CD4-positive, alpha-beta T cell treated with Interleukin-12 subunit alpha and Interleukin-12 subunit beta, for 1 hour (primary cell): ENCODE measurements around the gene ROS1.

ENCODE experiments used
- DNase-seq: peaks from one replicate; pipeline ENCODE4 v3.0.0-alpha.2; 2020

The ROS1 gene

DNA sequence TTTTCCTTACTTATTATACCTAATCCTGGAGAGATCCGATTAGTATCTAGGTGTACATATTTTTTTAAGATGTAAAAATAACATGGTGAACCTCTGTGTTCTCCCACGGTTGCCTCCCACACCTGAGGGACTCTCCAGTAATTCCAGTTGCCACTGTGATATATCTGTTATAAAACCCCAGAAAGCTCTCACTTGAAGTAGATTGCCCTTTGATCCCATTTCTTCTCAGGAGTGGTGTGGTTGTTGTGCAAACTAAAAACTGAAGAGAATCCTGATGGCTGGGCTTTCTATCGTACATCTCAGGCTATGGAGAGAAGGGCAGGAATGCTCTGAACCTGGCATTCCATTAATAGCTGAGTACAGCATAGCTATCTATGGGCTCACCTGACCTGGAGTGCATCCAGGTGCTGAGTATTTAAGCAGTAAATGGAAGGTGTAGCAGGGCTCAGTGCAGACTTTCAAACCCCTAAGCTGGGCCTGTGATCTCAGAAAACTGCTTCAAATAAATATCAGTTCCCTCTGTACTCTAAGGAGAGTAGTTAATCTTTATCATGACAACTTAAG lies 119.4 kb downstream of the ROS1 start:
- DNase-seq = no peak

GRCh38 chr6:117304446-117304845 lies 121.3 kb downstream of the ROS1 start:
- DNase-seq = no peak

DNA sequence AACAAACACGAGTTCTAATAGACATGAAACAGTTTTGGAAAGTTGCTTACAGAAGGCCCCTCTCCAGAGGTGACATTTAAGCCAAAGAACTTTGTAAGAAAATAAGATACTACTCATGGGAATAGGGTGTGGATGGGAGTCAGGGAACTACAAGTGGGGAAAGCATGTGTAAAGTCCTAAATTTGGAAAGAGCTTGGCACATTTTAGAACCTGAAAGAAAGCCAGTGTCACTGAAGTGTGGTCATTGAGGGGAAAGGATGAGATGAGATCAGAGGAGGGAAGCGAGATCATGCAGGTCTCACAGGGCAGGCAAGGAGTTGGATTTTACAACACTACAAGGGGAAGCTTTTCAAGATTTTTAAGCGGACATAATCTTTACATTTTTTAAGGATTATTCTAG lies 122.4 kb downstream of the ROS1 start:
- no peak for DNase-seq

DNA sequence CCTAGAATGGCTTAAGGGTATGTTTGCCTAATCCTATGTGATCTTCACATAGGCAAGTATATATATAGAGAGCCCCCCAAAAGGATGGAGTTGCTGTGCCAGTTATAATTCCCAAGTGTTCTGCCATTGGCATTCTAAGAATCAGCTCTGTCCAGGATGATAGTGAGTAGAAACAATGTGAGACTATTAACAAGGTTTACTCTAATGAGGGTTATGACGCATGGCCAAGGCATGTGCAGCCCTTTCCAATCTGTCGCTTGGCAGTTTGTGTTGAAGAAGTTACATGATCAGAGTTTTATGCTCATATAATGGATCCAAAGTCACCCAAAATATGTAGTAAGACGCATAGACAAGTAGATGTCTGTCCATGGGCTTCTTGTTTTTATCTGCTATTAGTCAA lies 126.8 kb downstream of the ROS1 start:
- DNase-seq = no peak

DNA sequence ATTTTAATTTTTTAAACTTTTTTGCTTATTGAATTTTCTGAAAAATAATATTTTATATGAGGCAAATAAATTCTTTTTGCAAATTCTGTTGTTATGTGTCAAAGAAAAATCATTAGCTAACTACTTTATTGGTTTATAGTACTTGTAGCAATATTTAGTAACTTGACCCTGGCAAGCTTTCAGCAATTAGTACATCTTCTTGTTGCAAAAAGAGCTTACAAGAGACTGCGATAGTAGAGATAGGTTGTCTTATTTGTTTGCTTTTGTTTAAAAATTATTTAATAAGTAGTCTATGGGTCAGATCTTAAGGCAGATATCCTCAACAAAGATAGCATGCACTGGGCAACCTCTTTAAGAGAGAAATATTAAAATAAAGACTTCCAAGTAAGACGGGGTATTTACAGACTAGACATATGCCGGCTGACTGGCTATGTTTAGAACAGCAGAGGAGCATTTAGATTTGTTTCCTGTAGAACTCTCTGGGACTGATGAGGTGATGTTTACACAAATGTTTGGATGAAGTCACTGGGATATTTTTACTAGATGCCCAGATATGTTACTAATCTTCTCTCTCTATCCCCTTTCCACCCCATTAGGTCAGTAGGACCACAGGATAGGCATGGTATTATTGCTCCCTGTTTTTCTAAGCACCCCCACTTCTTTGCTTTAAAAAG lies 135.4 kb downstream of the ROS1 start:
- no peak for DNase-seq

DNA sequence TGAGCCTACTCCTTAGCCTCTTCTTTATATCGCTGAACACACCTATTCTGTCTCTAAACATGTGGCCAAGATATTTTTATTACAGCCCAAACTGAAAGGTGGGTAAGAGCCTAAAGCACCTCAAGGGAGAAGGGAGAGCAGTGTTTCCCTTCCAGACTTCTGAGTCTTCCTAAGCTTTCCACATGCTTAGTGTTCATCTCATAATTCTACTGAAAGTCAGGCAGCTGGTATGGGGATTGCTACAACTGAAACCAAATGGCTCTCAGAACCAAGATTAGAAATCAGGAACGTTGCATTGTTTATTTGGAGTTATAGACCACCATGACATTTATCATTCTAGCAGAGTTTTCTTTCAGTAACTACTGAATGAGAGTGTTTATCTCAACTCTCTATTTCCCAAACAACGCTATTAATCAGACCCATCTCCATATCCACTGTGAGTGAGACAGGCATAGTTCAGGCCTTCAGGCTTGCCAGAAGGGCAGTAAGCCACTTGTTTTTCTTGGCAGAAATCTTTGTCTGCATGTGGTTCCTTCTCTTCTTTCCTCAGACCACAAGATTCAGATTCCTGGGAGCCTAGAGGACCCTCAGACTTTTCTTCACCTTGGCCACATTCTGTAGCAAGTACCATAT lies 137.5 kb downstream of the ROS1 start:
- no peak for DNase-seq

DNA sequence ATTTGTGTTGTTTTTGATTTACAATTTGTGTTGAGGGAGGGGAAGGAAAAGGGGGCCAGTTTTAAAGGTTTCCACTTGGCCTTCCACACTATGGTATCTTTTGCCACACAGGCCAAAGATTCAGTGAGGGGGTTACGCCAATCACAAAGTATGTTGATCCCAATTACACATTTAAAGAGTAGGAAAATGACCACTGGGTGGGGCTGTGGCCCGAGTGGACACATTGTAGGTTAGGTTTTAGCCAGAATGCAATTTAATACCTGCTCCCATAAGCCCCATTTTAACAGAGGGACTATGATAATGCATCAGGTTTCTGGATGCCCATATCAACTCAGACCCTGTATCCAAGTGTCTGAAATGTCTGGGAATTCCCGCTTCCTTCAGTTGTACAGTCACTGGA lies 144.8 kb downstream of the ROS1 start:
- no peak for DNase-seq

DNA sequence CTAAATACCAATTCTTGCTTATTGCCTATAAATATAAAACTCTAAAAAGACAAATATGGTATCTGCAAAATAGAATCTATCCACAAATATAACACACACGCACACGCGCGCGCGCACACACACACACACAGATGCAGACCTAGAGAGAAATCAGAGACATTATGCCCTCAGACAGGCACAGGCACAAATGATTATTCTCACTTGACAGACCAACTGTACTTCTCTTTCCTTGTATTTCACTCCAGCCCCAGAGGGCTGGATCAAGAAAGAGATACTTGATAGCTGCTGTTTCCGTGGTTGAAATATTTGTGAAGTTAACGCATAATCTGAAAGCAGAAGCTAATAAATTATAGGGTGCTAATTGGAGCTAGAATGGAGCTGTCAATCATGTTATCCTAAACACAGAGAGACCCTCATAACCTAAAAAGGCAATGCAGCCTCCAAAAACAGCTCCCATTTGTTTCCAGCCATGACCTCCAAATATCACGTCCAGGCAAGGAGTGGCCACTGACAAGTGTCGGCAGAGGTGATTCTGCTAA lies 148.9 kb downstream of the ROS1 start:
- no peak for DNase-seq

- DNase-seq = no peak
These were observed 150.0 kb downstream of the ROS1 start for GRCh38 chr6:117275711-117276110.

DNA sequence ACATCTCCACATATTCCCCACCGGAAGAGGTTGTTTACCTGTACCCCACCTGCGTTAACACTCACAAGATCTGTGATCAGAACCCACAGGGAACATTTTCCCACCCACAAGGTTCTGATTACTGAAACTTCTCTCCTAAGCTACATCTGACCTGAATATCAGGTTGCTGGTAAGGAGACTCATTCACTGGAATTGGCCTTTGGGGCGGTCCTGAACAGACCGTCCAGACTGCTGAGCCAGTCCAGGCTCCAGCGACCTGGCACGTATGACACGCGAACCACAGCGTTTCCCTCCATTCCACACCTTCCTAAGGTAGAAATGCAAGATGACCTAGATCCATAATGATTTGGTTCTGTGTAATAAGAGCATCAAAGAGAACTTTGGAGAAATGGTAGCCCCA lies 150.5 kb downstream of the ROS1 start:
- no peak for DNase-seq

- no peak for DNase-seq
These were observed 152.9 kb downstream of the ROS1 start for GRCh38 chr6:117272891-117273290.

DNA sequence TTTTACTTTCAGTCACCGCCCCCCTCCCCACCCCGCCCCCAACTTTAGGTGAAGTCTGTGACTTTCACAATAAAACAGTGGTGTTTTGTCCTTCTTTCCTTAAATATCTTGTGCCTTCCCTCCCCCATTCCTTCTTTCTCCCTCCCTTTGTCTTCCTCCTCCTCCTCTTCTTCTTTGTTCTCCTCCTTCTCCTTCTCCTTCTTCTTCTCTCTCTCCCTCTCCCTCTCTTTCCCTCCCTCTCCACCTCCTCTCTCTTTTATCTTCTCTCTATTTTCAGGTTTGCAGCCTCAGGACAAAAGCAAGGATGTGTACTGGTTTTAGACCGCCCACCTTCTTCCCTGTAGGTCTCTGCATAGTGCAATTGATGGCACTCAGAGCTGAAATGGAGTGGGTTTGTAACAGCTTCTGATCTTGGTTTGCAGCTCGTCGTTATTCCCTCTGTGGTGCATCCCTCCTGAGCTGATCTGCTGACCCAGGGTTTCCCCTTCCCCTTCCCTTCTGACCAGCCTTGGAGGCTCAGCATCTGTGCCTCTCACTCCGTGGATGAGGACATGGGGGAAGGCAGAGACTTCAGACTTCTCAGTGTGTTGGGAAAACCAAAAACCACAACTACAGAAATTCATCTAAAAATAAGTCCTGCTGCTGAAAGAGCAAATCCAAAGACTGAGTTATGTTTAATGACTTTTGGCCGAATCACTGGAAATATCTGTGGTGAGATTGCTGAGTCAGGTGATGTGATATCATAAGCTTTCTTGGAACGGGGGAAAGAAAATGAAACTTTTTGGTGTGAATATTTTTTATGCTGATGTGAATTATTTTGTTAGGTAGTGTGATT lies 153.5 kb downstream of the ROS1 start:
- DNase-seq = no peak

- no peak for DNase-seq
These were observed 154.8 kb downstream of the ROS1 start for GRCh38 chr6:117270843-117271507.

DNA sequence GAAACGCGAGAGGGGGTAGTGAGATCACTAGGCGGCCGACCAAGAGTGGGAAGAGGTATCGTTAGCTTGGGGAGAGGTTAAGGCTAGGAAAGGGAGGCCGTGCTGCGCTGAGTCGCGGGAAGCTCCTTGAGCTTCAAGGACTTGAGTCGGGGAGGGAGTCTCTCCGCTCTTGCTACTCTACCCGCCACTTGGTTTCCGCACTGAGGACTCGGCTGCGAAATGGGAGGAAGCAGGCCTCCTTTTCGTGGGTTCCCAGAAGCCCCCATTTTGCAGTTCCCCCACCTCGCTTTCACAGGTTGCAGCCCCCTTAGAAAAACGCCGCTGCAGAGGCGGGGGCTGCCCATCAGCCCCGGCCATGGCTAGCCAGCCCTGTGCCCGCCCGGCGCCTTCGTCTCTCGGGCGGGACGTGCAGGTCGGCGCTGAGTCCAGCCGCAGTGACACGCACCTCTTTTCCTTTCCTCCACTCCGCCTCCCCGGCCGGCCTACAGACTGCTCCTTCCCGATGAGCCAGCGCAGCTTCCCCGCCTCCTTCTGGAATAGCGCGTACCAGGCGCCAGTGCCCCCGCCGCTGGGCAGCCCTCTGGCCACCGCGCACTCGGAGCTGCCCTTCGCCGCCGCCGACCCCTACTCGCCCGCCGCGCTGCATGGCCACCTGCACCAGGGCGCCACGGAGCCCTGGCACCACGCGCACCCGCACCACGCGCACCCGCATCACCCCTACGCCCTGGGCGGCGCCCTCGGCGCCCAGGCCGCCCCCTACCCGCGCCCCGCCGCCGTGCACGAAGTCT lies 155.5 kb downstream of the ROS1 start:
- DNase-seq = no peak

- no peak for DNase-seq
These were observed 156.1 kb downstream of the ROS1 start for GRCh38 chr6:117269638-117270054.

- no peak for DNase-seq
These were observed 156.8 kb downstream of the ROS1 start for GRCh38 chr6:117268924-117269323.

GRCh38 chr6:117267766-117268534 lies 157.8 kb downstream of the ROS1 start:
- no peak for DNase-seq

DNA sequence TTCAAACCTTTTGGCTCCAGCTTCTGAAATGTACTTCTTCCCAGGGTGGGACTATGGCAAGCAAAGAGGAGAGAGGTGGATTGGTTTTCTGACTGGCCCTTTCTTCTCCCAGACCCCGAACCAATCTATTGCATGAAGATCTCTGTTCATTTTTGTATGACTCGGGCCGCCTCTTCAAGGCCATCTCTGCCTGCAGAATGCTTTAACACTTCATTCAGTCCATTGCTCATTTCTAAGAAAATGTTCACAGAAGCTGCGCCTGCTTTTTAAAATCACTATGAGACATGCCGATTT lies 158.7 kb downstream of the ROS1 start:
- DNase-seq = no peak

GRCh38 chr6:117266257-117267053 lies 159.3 kb downstream of the ROS1 start:
- DNase-seq = no peak

- no peak for DNase-seq
These were observed 160.1 kb downstream of the ROS1 start, which contains the start of gene VGLL2 for GRCh38 chr6:117265410-117266256. TSS of gene VGLL2 (plus strand) at chr6:117265558. CDS start at chr6:117265764, 206 bp downstream.
